Nephron progenitor cell (in vitro differentiated cells): ENCODE results near the gene EPSTI1.

Source experiments
- DNase-seq: peaks from one replicate; pipeline ENCODE4 v3.0.0; 2021
- H3K27ac Mint-ChIP-seq: 2 replicates; pipeline ENCODE4 v1.8.0; 2021; ENCODE audit warnings: mild to moderate bottlenecking, moderate library complexity, mixed read lengths
- H3K27me3 Mint-ChIP-seq: 2 replicates; pipeline ENCODE4 v1.8.0; 2021; ENCODE audit warnings: mild to moderate bottlenecking, low read depth, mixed read lengths; ENCODE audit not compliant: poor library complexity
- H3K36me3 Mint-ChIP-seq: 2 replicates; pipeline ENCODE4 v1.8.0; 2021; ENCODE audit warnings: low read depth, mixed read lengths
- H3K4me1 Mint-ChIP-seq: 2 replicates; pipeline ENCODE4 v1.8.0; 2021; ENCODE audit warnings: mixed read lengths
- H3K4me3 Mint-ChIP-seq: 2 replicates; pipeline ENCODE4 v1.8.0; 2021; ENCODE audit warnings: mild to moderate bottlenecking, moderate library complexity, mixed read lengths
- H3K9me3 Mint-ChIP-seq: 2 replicates; pipeline ENCODE4 v1.8.0; 2021; ENCODE audit warnings: mild to moderate bottlenecking, moderate library complexity, mixed read lengths
- CTCF ChIP-seq: fragments of 200-600 bp; sonication (generic); IDR thresholded peaks from 2 replicates; pipeline ENCODE4 v1.5.0; 2021; ENCODE audit warnings: antibody characterized with exemption

The EPSTI1 gene

GRCh38 chr13:42965281-42965680, 26.8 kb downstream of the EPSTI1 start:
- no peak for TF ChIP-seq CTCF
- Mint-ChIP-seq H3K4me3 (no peak overlapping the region), H3K36me3 (no peaks in the 10 kb centered on the region), H3K9me3 (no peaks in the 10 kb centered on the region), H3K4me1 (peaks cover 28% of the 10 kb centered on the region), H3K27ac (no peak overlapping the region), H3K27me3 (no peaks in the 10 kb centered on the region)
- no peak for DNase-seq

- Mint-ChIP-seq H3K4me1 (peaks cover 25% of the 10 kb centered on the region), H3K9me3 (peaks cover 4% of the 10 kb centered on the region)
- no peak for DNase-seq
Measured at GRCh38 chr13:42964761-42965161, 27.3 kb downstream of the EPSTI1 start.

GRCh38 chr13:42959615-42960014, 32.4 kb downstream of the EPSTI1 start:
- TF ChIP-seq CTCF, result no peak
- peaks cover 3% of the 10 kb centered on the region for H3K27me3 Mint-ChIP-seq
- H3K4me3 Mint-ChIP-seq, result no peak overlapping the region
- peaks cover 4% of the 10 kb centered on the region for H3K9me3 Mint-ChIP-seq
- DNase-seq, result no peak
- H3K27ac Mint-ChIP-seq, result no peak overlapping the region
- H3K4me1 Mint-ChIP-seq, result peaks cover 15% of the 10 kb centered on the region
- H3K36me3 Mint-ChIP-seq, result peaks cover 4% of the 10 kb centered on the region

More at GRCh38 chr13:42964761-42965161, 27.3 kb downstream of the EPSTI1 start:
- no peaks in the 10 kb centered on the region for H3K27me3 Mint-ChIP-seq
- no peak overlapping the region for H3K4me3 Mint-ChIP-seq
- TF ChIP-seq CTCF, result no peak
- H3K36me3 Mint-ChIP-seq, result peaks cover 4% of the 10 kb centered on the region
- H3K27ac Mint-ChIP-seq, result peak overlapping the region; percentile 10

- DNase-seq, result no peak
- Mint-ChIP-seq H3K36me3 (peaks cover 4% of the 10 kb centered on the region), H3K27me3 (peaks cover 3% of the 10 kb centered on the region), H3K27ac (no peak overlapping the region), H3K9me3 (peaks cover 4% of the 10 kb centered on the region), H3K4me1 (peaks cover 14% of the 10 kb centered on the region), H3K4me3 (no peak overlapping the region)
- no peak for TF ChIP-seq CTCF
Measured at GRCh38 chr13:42957881-42958280, 34.2 kb downstream of the EPSTI1 start.

GRCh38 chr13:42950181-42950580, 41.9 kb downstream of the EPSTI1 start:
- peaks cover 12% of the 10 kb centered on the region for H3K4me1 Mint-ChIP-seq
- no peak overlapping the region for H3K4me3 Mint-ChIP-seq
- no peak for TF ChIP-seq CTCF
- no peak overlapping the region for H3K27ac Mint-ChIP-seq
- no peaks in the 10 kb centered on the region for H3K36me3 Mint-ChIP-seq
- H3K9me3 Mint-ChIP-seq, result peaks cover 8% of the 10 kb centered on the region
- no peak for DNase-seq
- H3K27me3 Mint-ChIP-seq, result peaks cover 5% of the 10 kb centered on the region

GRCh38 chr13:42947925-42948324, 44.1 kb downstream of the EPSTI1 start:
- H3K27me3 Mint-ChIP-seq, result peaks cover 7% of the 10 kb centered on the region
- peaks cover 5% of the 10 kb centered on the region for H3K36me3 Mint-ChIP-seq
- no peak overlapping the region for H3K27ac Mint-ChIP-seq
- no peak for TF ChIP-seq CTCF
- no peak for DNase-seq
- H3K4me3 Mint-ChIP-seq, result no peak overlapping the region
- peaks cover 12% of the 10 kb centered on the region for H3K4me1 Mint-ChIP-seq
- peaks cover 29% of the 10 kb centered on the region for H3K9me3 Mint-ChIP-seq
